Measurements from ENCODE around the gene GABRR2. TPM values are rescaled to one million over a fixed set of nuclear protein-coding genes. Genes with fewer than 3 reads are reported as not detected.
A peak's percentile ranks its signal among the peaks of the same experiment; 100 is the strongest.
"Not testable (repeated sequence)": the region's sequence is repeated elsewhere in the genome, so short reads cannot be mapped to it uniquely, and the experiment has no call there.

GABRR2 gene
- total RNA-seq, 2 donors from 2014 or later: 0.33 to 0.35 TPM

GRCh38 chr6:89311853-89312531, 3.1 kb downstream of the GABRR2 start:
- Histone ChIP-seq H3K9me3 (no peaks in the 10 kb centered on the region), H3K4me1 (peaks cover 0 to 21% of the 10 kb centered on the region in 2 donors), H3K27me3 (no peaks in the 10 kb centered on the region), H3K27ac (peak overlapping the region; percentile 13 to 49), H3K36me3 (no peaks in the 10 kb centered on the region), H3K4me3 (peak overlapping the region in 1 of 2 donors; percentile 10)
- DNase-seq (ENCODE audit: low spot score): peak; percentile 67
- peak in 1 of 2 donors; percentile 68 for TF ChIP-seq CTCF (IDR thresholded peaks at IDR 0.05)

GRCh38 chr6:89311530-89311852, 3.6 kb downstream of the GABRR2 start:
- Histone ChIP-seq H3K9me3 (no peaks in the 10 kb centered on the region), H3K27ac (no peak overlapping the region), H3K4me1 (peaks cover 0 to 21% of the 10 kb centered on the region in 2 donors), H3K36me3 (no peaks in the 10 kb centered on the region), H3K27me3 (no peaks in the 10 kb centered on the region), H3K4me3 (peak overlapping the region in 1 of 2 donors; percentile 10)
- TF ChIP-seq CTCF (IDR thresholded peaks at IDR 0.05): peak in 1 of 2 donors; percentile 31
- DNase-seq (ENCODE audit: low spot score): no peak

- H3K36me3 ChIP-seq: no peaks in the 10 kb centered on the region
- H3K27me3 ChIP-seq: no peaks in the 10 kb centered on the region
- no peaks in the 10 kb centered on the region for H3K9me3 ChIP-seq
- no peak overlapping the region for H3K4me3 ChIP-seq
- peaks cover 0 to 21% of the 10 kb centered on the region in 2 donors for H3K4me1 ChIP-seq
- no peak for DNase-seq (ENCODE audit: low spot score)
- no peak overlapping the region for H3K27ac ChIP-seq
- TF ChIP-seq CTCF (IDR thresholded peaks at IDR 0.05): no peak
These were observed 4.2 kb downstream of the GABRR2 start for GRCh38 chr6:89310929-89311328.

- H3K4me3 ChIP-seq: no peak overlapping the region
- H3K9me3 ChIP-seq: peaks cover 0 to 2% of the 10 kb centered on the region in 2 donors
- H3K27ac ChIP-seq: no peak overlapping the region
- DNase-seq (ENCODE audit: low spot score): no peak
- peaks cover 0 to 21% of the 10 kb centered on the region in 2 donors for H3K4me1 ChIP-seq
- no peak for TF ChIP-seq CTCF (IDR thresholded peaks at IDR 0.05)
- no peaks in the 10 kb centered on the region for H3K27me3 ChIP-seq
- no peaks in the 10 kb centered on the region for H3K36me3 ChIP-seq
These were observed 6.3 kb downstream of the GABRR2 start for GRCh38 chr6:89308525-89309395.

GRCh38 chr6:89304517-89304916, 10.6 kb downstream of the GABRR2 start:
- H3K27ac ChIP-seq; H3K9me3 ChIP-seq; H3K27me3 ChIP-seq; H3K4me1 ChIP-seq; DNase-seq (ENCODE audit: low spot score); H3K36me3 ChIP-seq; H3K4me3 ChIP-seq: not testable (repeated sequence)

- peaks cover 0 to 6% of the 10 kb centered on the region in 2 donors for H3K9me3 ChIP-seq
- DNase-seq (ENCODE audit: low spot score): no peak
- H3K36me3 ChIP-seq: no peaks in the 10 kb centered on the region
- peaks cover 0 to 15% of the 10 kb centered on the region in 2 donors for H3K4me1 ChIP-seq
- no peak overlapping the region for H3K4me3 ChIP-seq
- no peak overlapping the region for H3K27ac ChIP-seq
- no peak for TF ChIP-seq CTCF (IDR thresholded peaks at IDR 0.05)
- H3K27me3 ChIP-seq: no peaks in the 10 kb centered on the region
These were observed 12.2 kb downstream of the GABRR2 start for GRCh38 chr6:89302936-89303335.

Data from right atrium auricular region (tissue), 2 donors.